GM23338 (cell line): Measurements from ENCODE around the gene ASS1.

Experiments used
- CTCF ChIP-seq, 2 experiments: fragments of 200-600 bp in 1 of 2; sonication (generic) in 1 of 2; conservative IDR thresholded peaks; 2 replicates each; pipeline versions ENCODE4 v1.5.1 to v1.6.1; 2016 to 2017; ENCODE audit warnings: antibody characterized with exemption in 2 of 2, low read depth in 2 of 2, mild to moderate bottlenecking in 2 of 2, moderate library complexity in 1 of 2
- ETS1 ChIP-seq: IDR thresholded peaks from 2 replicates; pipeline ENCODE4 v1.6.1; 2016; ENCODE audit warnings: antibody characterized with exemption
- EZH2 ChIP-seq: fragments of 200-600 bp; sonication (generic); IDR thresholded peaks from one replicate; pipeline ENCODE4 v1.8.0; 2017; ENCODE audit warnings: antibody characterized with exemption, mild to moderate bottlenecking, low read depth; ENCODE audit not compliant: unreplicated experiment
- EZH2phosphoT487 ChIP-seq: fragments of 200-600 bp; sonication (generic); IDR thresholded peaks from one replicate; pipeline ENCODE4 v1.8.1; 2018; ENCODE audit warnings: antibody characterized with exemption; ENCODE audit not compliant: unreplicated experiment
- POLR2AphosphoS5 ChIP-seq: IDR thresholded peaks from 2 replicates; pipeline ENCODE4 v1.6.1; 2016; ENCODE audit warnings: antibody characterized with exemption, low read depth
- REST ChIP-seq: IDR thresholded peaks from one replicate; pipeline ENCODE4 v1.6.1; 2018; ENCODE audit warnings: antibody characterized with exemption; ENCODE audit not compliant: unreplicated experiment
- ZNF331 ChIP-seq: fragments of 250-450 bp; sonication (Bioruptor Pico); IDR thresholded peaks from 2 replicates; pipeline ENCODE4 v1.5.0; 2020; ENCODE audit warnings: low read depth, mild to moderate bottlenecking, moderate library complexity

- no peak for TF ChIP-seq POLR2AphosphoS5
- no peak for TF ChIP-seq CTCF (conservative IDR thresholded peaks at IDR 0.05; ENCODE audit: low read depth in 2 of 2)
- no peak for TF ChIP-seq REST
- TF ChIP-seq ZNF331 (CRISPR knock-in tag), result no peak
- TF ChIP-seq EZH2, result no peak
- no peak for TF ChIP-seq EZH2phosphoT487
- TF ChIP-seq ETS1, result no peak
These were observed 67.4 kb downstream of the ASS1 start for GRCh38 chr9:130512199-130512598.
